OCI-LY7 (cell line): ENCODE data around the gene TXNDC15. TPM values are rescaled to one million over a fixed set of nuclear protein-coding genes. Genes with fewer than 3 reads are reported as not detected.

Experiments
- BruUV-seq: library from RNA; stranded (reverse); fragments of 400-500 nt; replicated peaks from 2 replicates; lab custom pipeline; 2021; lab: Mats Ljungman, UMichigan
- CTCF ChIA-PET: fragments of 300-600 bp; sonication (Branson Sonifier 250); formaldehyde crosslinking; loops from one replicate; lab custom pipeline; 2022; ENCODE audit warnings: antibody characterized with exemption; ENCODE audit not compliant: unreplicated experiment; lab: Charles Lee
- POLR2A ChIA-PET: fragments of 300-600 bp; sonication (Branson Sonifier 250); formaldehyde crosslinking; loops from one replicate; lab custom pipeline; 2022; ENCODE audit warnings: antibody characterized with exemption; lab: Charles Lee
- DNase-seq: peaks from one replicate; pipeline ENCODE4 v3.0.0-alpha.2; 2015; ENCODE audit warnings: low spot score
- H2AFZ ChIP-seq: fragments of 200-600 bp; sonication (generic), shearing (Covaris generic); 2 replicates; pipeline ENCODE4 v1.6.1; 2014; ENCODE audit warnings: mild to moderate bottlenecking, antibody characterized with exemption, low read length, moderate library complexity
- H3K27ac ChIP-seq: fragments of 200-600 bp; sonication (generic); 2 replicates; pipeline ENCODE4 v1.5.1; 2014; ENCODE audit warnings: mixed run types, low read depth, mild to moderate bottlenecking, moderate library complexity, low read length, inconsistent platforms; ENCODE audit not compliant: poor library complexity, severe bottlenecking
- H3K36me3 ChIP-seq: fragments of 200-600 bp; sonication (generic); 2 replicates; pipeline ENCODE4 v1.6.1; 2014; ENCODE audit warnings: mild to moderate bottlenecking, antibody characterized with exemption, low read length, moderate library complexity, mixed read lengths; ENCODE audit not compliant: insufficient read depth
- H3K4me1 ChIP-seq: fragments of 200-600 bp; sonication (generic); 2 replicates; pipeline ENCODE4 v1.5.1; 2014; ENCODE audit warnings: mild to moderate bottlenecking, low read length; ENCODE audit not compliant: insufficient read depth, poor library complexity, severe bottlenecking
- H3K4me2 ChIP-seq: fragments of 200-600 bp; sonication (generic); 2 replicates; pipeline ENCODE4 v1.6.1; 2014; ENCODE audit warnings: mild to moderate bottlenecking, low read length
- H3K4me3 ChIP-seq: fragments of 200-600 bp; sonication (generic); 2 replicates; pipeline ENCODE4 v1.5.1; 2014; ENCODE audit warnings: mild to moderate bottlenecking, low read depth, low read length; ENCODE audit not compliant: poor library complexity, severe bottlenecking
- H3K79me2 ChIP-seq: fragments of 200-600 bp; sonication (generic); 2 replicates; pipeline ENCODE4 v1.6.1; 2016; ENCODE audit warnings: low read depth, mild to moderate bottlenecking, low read length, moderate library complexity, mixed read lengths; ENCODE audit not compliant: insufficient read depth
- H3K9me2 ChIP-seq: fragments of 200-600 bp; sonication (generic); 2 replicates; pipeline ENCODE4 v1.6.1; 2016; ENCODE audit warnings: mild to moderate bottlenecking, low read length, mixed read lengths; ENCODE audit not compliant: insufficient read depth
- H3K9me3 ChIP-seq: fragments of 200-600 bp; sonication (generic); 2 replicates; pipeline ENCODE4 v1.6.1; 2014; ENCODE audit warnings: mild to moderate bottlenecking, mixed run types, low read length, mixed read lengths
- H4K20me1 ChIP-seq: fragments of 200-600 bp; sonication (generic); 2 replicates; pipeline ENCODE4 v1.6.1; 2014; ENCODE audit warnings: mild to moderate bottlenecking, antibody characterized with exemption, low read length, moderate library complexity, mixed read lengths; ENCODE audit not compliant: insufficient read depth
- EZH2phosphoT487 ChIP-seq: fragments of 200-600 bp; sonication (generic); IDR thresholded peaks from 2 replicates; pipeline ENCODE4 v1.6.1; 2018; ENCODE audit warnings: low read depth, borderline replicate concordance, mild to moderate bottlenecking, mixed run types, antibody characterized with exemption, low read length, moderate library complexity, mixed read lengths
- intact Hi-C: fragments of 100-400 bp; cut with micrococcal nuclease; formaldehyde crosslinking; loops from one replicate; pipeline ENCODE4 v1.10.0; 2022; ENCODE audit not compliant: unreplicated experiment
- total RNA-seq, 2 experiments: library from RNA; depleted of rRNA in 1 of 2; stranded (reverse); fragments of >200 nt in 1 of 2; shearing (Covaris generic) in 1 of 2; gene quantifications; 2 replicates each; pipeline ENCODE4 v1.2.3, GENCODE V29; 2014 to 2022
- TF ChIP-seq, protein P1 (sequence below): fragments of 200-600 bp; sonication (generic); conservative IDR thresholded peaks from 2 replicates; pipeline ENCODE4 v1.5.1; 2014; ENCODE audit warnings: mild to moderate bottlenecking, antibody characterized with exemption, low read length, moderate library complexity, mixed read lengths

The TXNDC15 gene
- total RNA-seq, 2 experiments from 2014 or later = 20.6 to 31.1 TPM

DNA sequence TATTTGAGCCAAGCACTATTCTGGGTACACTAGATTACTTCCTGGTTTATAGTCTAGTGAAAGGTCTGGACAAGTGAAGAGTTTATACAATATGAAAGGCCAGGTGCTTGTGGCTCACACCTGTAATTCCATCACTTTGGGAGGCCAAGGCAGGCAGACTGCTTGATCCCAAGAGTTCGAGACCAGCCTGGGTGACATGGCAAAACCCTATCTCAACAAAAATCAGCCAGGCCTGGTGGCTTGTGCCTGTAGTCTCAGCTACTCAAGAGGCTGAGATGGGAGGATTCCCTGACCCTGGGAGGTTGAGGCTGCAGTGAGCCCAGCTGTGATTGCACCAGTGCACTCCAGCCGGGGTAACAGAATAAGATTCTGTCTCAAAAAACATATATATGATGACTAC is 9.5 kb upstream of the TXNDC15 start:
- Histone ChIP-seq H4K20me1 (no peaks in the 10 kb centered on the region), H2AFZ (no peak overlapping the region), H3K9me3 (no peaks in the 10 kb centered on the region), H3K4me3 (no peak overlapping the region), H3K4me2 (no peak overlapping the region), H3K36me3 (peaks cover 13% of the 10 kb centered on the region), H3K9me2 (no peaks in the 10 kb centered on the region), H3K27ac (no peak overlapping the region), H3K4me1 (no peaks in the 10 kb centered on the region), H3K79me2 (no peaks in the 10 kb centered on the region)
- BruUV-seq = no TSS peak
- CTCF ChIA-PET = no interaction called here
- intact Hi-C loops = no loop called here
- no peak for TF ChIP-seq EZH2phosphoT487
- TF ChIP-seq, protein P1, sequence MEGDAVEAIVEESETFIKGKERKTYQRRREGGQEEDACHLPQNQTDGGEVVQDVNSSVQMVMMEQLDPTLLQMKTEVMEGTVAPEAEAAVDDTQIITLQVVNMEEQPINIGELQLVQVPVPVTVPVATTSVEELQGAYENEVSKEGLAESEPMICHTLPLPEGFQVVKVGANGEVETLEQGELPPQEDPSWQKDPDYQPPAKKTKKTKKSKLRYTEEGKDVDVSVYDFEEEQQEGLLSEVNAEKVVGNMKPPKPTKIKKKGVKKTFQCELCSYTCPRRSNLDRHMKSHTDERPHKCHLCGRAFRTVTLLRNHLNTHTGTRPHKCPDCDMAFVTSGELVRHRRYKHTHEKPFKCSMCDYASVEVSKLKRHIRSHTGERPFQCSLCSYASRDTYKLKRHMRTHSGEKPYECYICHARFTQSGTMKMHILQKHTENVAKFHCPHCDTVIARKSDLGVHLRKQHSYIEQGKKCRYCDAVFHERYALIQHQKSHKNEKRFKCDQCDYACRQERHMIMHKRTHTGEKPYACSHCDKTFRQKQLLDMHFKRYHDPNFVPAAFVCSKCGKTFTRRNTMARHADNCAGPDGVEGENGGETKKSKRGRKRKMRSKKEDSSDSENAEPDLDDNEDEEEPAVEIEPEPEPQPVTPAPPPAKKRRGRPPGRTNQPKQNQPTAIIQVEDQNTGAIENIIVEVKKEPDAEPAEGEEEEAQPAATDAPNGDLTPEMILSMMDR = no peak
- DNase-seq = no peak
- POLR2A ChIA-PET = interaction anchor here (0.6 to 1.4 kb wide), 2 partner anchors 11 to 88 kb away, joined by 3 to 4 read pairs; no protein-coding TSS in a partner anchor

DNA sequence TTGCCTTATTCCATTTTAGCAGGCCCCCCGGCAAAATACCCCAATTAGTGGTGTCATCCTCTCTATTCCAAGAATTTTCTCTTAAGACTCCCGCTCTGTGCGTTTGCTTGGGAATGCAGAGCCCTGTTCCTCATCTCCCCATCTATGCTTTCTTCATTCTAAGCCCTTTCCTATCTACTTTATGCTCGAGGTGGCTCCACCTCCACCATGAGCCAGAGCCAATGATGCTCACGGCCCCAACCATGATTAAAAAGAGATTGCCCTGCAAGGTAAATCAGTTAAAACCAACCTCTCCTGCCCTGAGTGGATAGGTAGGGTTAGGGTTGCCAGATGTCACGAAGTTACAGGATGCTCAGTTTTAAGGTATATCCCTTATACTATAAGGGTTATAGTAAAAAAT is 677 bp upstream of the TXNDC15 start:
- H3K9me3 ChIP-seq = no peaks in the 10 kb centered on the region
- peak; percentile 59 for DNase-seq
- no peaks in the 10 kb centered on the region for H3K9me2 ChIP-seq
- ChIA-PET CTCF (interaction anchor here (0.7 kb wide), 1 partner anchor 31 kb away, joined by 3 read pairs; the partner anchor contains the start of gene PCBD2), POLR2A (interaction anchor here (0.5 to 2.1 kb wide), 8 partner anchors 10 to 262 kb away, joined by 3 to 10 read pairs (median 3); partner anchors contain the start of gene PCBD2)
- H3K79me2 ChIP-seq = peaks cover 16% of the 10 kb centered on the region; the same call in 1 of the 2 replicates
- H3K4me3 ChIP-seq = peak overlapping the region; percentile 78
- intact Hi-C loops = loop anchor here (1.0 kb wide), 2 partner anchors 31 to 135 kb away; partner anchors contain the start of gene CAMLG
- BruUV-seq = TSS peak; percentile 92
- H3K36me3 ChIP-seq = no peaks in the 10 kb centered on the region
- TF ChIP-seq, protein P1 = no peak
- no peak for TF ChIP-seq EZH2phosphoT487
- peak overlapping the region; percentile 54 for H3K27ac ChIP-seq
- H2AFZ ChIP-seq = peak overlapping the region; percentile 99
- H4K20me1 ChIP-seq = no peaks in the 10 kb centered on the region
- peak overlapping the region; percentile 85 for H3K4me2 ChIP-seq
- H3K4me1 ChIP-seq = peaks cover 38% of the 10 kb centered on the region
